NT2/D1 (cell line): ENCODE data around the gene ARPC2.
A peak's percentile ranks its signal among the peaks of the same experiment; 100 is the strongest.

Experiments used
- DNase-seq: peaks from one replicate; pipeline ENCODE4 v3.0.0-alpha.2; 2011; ENCODE audit warnings: low read depth, low spot score
- H3K27me3 ChIP-seq: 2 replicates; pipeline ENCODE4 v1.6.0; 2011; ENCODE audit warnings: mild to moderate bottlenecking; ENCODE audit not compliant: insufficient read length, insufficient read depth
- H3K36me3 ChIP-seq: 2 replicates; pipeline ENCODE4 v1.6.1; 2011; ENCODE audit warnings: mild to moderate bottlenecking, low read length, mixed read lengths; ENCODE audit not compliant: insufficient read depth, insufficient read length
- H3K4me1 ChIP-seq: 2 replicates; pipeline ENCODE4 v1.5.1; 2011; ENCODE audit not compliant: insufficient read depth, insufficient read length
- H3K4me3 ChIP-seq: 2 replicates; pipeline ENCODE4 v1.5.1; 2011; ENCODE audit warnings: low read depth; ENCODE audit not compliant: insufficient read length
- H3K9ac ChIP-seq: 2 replicates; pipeline ENCODE4 v1.6.0; 2011; ENCODE audit warnings: low read depth; ENCODE audit not compliant: insufficient read length
- H3K9me3 ChIP-seq: 2 replicates; pipeline ENCODE4 v1.5.1; 2011; ENCODE audit warnings: mild to moderate bottlenecking, low read length; ENCODE audit not compliant: insufficient read depth
- SUZ12 ChIP-seq: IDR thresholded peaks from 2 replicates; pipeline ENCODE4 v1.6.1; 2011; ENCODE audit not compliant: insufficient read length, insufficient read depth; ENCODE audit errors: extremely low read depth
- YY1 ChIP-seq: IDR thresholded peaks from 2 replicates; pipeline ENCODE4 v1.6.1; 2011; ENCODE audit not compliant: insufficient read length, insufficient read depth
- ZNF274 ChIP-seq: IDR thresholded peaks from 2 replicates; pipeline ENCODE4 v1.6.1; 2011; ENCODE audit warnings: mild to moderate bottlenecking, low read depth, low read length

The ARPC2 gene

DNA sequence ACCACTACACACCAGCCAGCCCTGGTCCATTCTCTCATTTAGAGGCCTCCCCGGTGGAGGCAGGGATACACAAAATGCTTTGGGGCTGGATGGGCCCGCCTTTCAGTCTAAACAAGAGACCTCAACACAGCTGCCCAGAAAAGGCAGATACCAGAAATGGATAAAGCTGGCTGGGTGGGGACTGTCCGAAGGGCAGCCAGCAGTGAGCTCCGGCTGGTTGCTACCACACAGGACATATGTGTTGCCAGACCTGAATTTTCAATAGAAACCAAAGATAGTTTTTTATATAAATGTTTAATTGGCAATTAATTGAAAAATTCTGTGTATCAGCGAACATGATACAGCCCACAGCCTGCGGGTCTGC is 45.2 kb downstream of the ARPC2 start:
- no peak for TF ChIP-seq SUZ12
- TF ChIP-seq ZNF274, result no peak
- Histone ChIP-seq H3K4me1 (peaks cover 20% of the 10 kb centered on the region), H3K36me3 (peaks cover 48% of the 10 kb centered on the region), H3K9me3 (no peaks in the 10 kb centered on the region), H3K9ac (no peak overlapping the region), H3K27me3 (no peaks in the 10 kb centered on the region), H3K4me3 (no peak overlapping the region)
- no peak for DNase-seq

DNA sequence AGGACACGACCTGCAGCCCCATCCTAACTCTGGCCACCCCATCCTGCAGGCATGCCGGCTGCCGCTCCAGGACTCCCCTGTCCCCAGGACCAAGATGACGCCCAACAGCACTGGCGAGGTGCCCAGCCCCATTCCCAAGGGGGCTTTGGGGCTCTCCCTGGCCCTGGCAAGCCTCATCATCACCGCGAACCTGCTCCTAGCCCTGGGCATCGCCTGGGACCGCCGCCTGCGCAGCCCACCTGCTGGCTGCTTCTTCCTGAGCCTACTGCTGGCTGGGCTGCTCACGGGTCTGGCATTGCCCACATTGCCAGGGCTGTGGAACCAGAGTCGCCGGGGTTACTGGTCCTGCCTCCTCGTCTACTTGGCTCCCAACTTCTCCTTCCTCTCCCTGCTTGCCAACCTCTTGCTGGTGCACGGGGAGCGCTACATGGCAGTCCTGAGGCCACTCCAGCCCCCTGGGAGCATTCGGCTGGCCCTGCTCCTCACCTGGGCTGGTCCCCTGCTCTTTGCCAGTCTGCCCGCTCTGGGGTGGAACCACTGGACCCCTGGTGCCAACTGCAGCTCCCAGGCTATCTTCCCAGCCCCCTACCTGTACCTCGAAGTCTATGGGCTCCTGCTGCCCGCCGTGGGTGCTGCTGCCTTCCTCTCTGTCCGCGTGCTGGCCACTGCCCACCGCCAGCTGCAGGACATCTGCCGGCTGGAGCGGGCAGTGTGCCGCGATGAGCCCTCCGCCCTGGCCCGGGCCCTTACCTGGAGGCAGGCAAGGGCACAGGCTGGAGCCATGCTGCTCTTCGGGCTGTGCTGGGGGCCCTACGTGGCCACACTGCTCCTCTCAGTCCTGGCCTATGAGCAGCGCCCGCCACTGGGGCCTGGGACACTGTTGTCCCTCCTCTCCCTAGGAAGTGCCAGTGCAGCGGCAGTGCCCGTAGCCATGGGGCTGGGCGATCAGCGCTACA is 45.9 kb downstream of the ARPC2 start:
- Histone ChIP-seq H3K36me3 (peaks cover 54% of the 10 kb centered on the region), H3K9ac (no peak overlapping the region), H3K4me1 (peaks cover 20% of the 10 kb centered on the region), H3K27me3 (no peaks in the 10 kb centered on the region), H3K9me3 (no peaks in the 10 kb centered on the region), H3K4me3 (no peak overlapping the region)
- no peak for DNase-seq
- TF ChIP-seq ZNF274 (no peak), SUZ12 (no peak), YY1 (no peak)

DNA sequence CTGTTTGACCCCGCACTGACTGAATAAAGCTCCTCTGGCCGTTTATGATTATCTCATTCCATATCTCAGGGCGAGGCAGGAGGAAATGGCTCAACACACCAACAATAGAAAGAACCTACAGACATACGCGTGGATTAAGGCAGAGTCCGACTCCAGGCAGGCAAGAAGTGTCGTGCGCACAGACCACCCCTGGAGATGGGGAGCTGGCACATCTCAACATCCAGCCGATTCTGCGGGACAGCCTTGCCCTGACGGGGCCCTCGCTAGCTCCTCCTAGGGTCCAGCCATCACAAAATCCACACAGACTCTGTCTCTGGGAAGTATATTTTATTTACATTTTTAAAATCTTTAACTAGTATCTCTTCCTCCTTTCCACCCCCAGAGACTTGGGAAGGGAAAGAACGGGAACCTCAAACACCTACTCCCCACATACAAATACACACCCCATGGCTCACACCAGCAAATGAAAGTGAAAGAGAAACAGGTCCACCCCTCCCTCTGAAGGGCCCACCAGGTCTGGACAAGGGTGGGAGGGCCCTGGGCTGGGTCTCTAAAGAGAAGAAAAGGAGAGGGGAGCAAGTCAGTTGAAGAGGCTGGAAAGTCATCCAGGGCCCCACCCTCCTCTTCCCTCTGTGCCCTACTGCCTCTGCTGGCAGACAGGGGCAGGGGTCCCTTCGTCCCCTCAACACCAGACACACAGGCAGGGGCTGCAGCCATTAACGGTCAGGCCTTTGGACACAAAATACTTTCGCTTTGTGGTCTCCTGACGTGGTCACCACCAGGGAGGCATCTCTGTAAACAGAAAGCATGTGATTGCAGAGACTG is 47.0 kb downstream of the ARPC2 start:
- no peak for DNase-seq
- H3K9me3 ChIP-seq, result no peaks in the 10 kb centered on the region
- H3K36me3 ChIP-seq, result peaks cover 58% of the 10 kb centered on the region
- no peaks in the 10 kb centered on the region for H3K27me3 ChIP-seq
- peaks cover 15% of the 10 kb centered on the region for H3K4me1 ChIP-seq
- H3K4me3 ChIP-seq, result no peak overlapping the region
- H3K9ac ChIP-seq, result peak overlapping the region; percentile 18
- TF ChIP-seq ZNF274, result no peak
- TF ChIP-seq YY1, result no peak
- no peak for TF ChIP-seq SUZ12

DNA sequence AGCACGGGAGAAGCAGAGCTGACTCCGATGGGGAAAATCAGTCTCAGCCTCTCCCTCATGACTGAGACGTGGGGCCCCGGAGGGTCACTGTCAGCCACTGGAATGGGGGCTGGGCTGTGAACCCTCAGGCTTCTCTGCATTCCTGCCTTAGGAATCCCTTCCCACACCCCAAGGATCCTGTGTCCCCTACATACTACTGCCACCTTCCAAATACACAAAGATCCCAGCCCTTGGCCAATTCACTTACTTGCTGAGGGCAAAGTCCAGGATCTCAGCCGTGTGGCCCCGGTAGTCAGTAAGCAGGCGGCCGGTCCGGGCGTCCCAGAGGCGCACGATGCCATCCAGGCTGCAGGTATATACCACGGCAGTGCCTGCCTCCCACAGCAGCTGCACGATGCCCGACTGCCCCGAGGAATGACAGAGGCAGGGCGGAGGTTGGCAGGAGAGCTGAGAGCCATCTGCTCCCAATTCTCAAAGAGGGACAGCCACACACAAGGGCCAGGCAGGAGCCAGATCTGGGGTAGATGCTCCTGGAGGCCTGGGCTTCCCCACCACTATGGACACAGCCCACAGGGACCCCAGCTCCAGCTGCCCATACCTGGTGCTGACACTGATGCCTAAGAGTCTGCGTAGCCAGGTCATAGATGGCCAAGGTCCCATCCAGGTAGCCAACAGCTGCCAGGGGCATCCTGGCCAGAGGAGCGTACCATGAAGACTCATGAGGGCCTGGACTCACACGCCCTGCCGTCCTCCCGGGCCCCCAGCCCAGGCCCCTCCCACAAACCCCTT is 48.0 kb downstream of the ARPC2 start:
- Histone ChIP-seq H3K9ac (no peak overlapping the region), H3K4me3 (no peak overlapping the region), H3K9me3 (no peaks in the 10 kb centered on the region), H3K27me3 (no peaks in the 10 kb centered on the region), H3K36me3 (peaks cover 60% of the 10 kb centered on the region), H3K4me1 (peaks cover 8% of the 10 kb centered on the region)
- TF ChIP-seq YY1 (no peak), ZNF274 (no peak), SUZ12 (no peak)
- DNase-seq, result no peak

DNA sequence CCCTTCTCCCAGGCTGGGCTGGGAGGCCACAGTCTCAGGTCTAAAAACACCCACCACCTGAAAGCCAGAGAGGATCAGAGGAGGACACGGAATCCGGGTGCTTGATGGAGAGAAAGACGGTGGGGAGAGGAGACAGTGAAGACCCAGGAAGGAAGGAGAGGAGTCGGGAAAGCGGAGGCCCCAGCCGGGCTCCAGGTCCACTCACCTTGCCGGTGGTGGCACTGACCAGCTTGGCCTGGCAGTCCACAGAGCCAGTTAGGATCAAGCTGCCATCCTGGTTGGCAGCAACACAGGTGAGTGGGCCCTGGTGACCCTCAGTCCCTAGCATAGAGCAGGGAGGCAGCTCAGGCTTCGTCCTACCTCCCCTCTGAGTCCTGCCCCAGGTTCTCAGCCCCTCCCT is 48.6 kb downstream of the ARPC2 start:
- Histone ChIP-seq H3K9me3 (no peaks in the 10 kb centered on the region), H3K36me3 (peaks cover 60% of the 10 kb centered on the region), H3K9ac (peak overlapping the region; percentile 17), H3K27me3 (no peaks in the 10 kb centered on the region), H3K4me1 (peaks cover 8% of the 10 kb centered on the region), H3K4me3 (no peak overlapping the region)
- TF ChIP-seq ZNF274, result no peak
- TF ChIP-seq YY1, result no peak
- no peak for DNase-seq

DNA sequence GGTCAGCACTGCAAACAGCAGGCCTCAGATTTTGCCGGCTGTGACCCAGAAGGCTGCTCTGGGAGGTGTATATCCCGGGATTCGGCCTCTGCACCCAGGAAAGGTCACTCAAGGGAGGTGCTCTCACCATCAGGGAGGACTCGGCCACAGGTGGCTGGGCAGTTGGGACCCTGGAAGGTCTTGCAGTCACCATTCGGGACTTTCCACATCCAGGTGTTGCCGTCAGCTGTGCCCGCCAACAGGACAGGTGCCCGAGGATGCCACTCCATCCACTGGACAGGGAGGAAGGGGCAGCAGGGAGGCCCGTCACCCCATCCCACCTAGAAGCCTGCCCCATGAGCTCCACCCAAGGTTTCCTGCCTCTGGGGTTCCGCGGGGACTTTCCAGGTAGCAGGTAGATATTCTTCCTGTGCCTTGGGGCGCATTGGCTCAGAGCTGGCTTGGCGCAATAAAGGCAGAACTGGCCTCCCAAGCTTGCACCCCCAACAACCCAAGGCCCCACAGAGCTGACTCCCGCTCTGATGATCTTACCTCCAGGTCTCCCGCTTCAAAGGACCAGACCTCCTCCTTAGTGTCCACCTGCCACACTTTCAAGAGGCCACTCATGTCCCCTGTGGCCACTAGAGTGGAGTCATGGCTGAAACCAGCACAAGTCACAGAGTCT is 49.5 kb downstream of the ARPC2 start:
- TF ChIP-seq YY1 (no peak), ZNF274 (no peak), SUZ12 (no peak)
- DNase-seq, result no peak
- peaks cover 62% of the 10 kb centered on the region for H3K36me3 ChIP-seq
- no peak overlapping the region for H3K9ac ChIP-seq
- no peaks in the 10 kb centered on the region for H3K9me3 ChIP-seq
- H3K4me1 ChIP-seq, result peaks cover 7% of the 10 kb centered on the region
- H3K4me3 ChIP-seq, result no peak overlapping the region
- H3K27me3 ChIP-seq, result no peaks in the 10 kb centered on the region
